Limb (tissue), 2 donors: ENCODE results near the gene CA12.

Experiments
- DNase-seq, 2 donors: peaks; one replicate each; pipeline ENCODE4 v3.0.0-alpha.2; 2016; ENCODE audit errors: extremely low spot score in 2 of 2

CA12 gene

DNA sequence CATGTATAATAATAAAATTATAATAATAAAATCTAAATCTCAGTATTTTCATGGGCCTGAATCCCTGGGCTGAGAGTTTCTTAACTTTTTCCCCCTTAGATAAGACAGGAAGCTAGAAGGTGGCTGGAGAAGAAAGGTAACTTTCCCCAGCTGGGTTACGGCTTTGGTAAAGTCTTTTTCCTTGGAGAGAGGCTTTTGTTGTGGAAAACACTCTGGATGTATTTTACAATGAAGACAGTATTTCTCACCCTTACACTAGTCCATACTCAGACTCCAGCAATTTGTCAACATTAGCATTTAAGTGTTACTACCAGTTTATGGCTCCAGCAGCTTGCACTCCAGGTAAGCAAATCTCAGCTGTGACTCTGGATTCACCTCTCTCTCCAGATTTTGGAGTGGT, 69.4 kb downstream of the CA12 start:
- DNase-seq, result no peak

DNA sequence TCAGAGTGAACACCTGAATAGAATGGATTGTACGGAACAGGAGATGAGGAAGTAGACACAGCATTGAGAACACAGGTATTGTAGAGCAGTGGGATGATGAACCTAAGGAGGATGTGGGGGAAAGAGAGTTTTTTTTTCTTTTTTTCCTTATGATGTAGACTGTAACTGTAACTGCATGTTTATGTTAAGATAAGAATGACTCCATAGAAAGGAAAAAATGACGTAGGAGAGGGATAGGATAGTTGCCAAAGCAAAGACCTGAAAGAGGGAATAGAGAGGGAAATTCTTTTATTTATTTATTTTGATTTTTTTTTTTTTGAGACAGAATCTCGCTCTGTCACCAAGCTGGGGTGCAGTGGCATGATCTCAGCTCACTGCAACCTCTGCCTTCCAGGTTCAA, 71.0 kb downstream of the CA12 start:
- no peak for DNase-seq

DNA sequence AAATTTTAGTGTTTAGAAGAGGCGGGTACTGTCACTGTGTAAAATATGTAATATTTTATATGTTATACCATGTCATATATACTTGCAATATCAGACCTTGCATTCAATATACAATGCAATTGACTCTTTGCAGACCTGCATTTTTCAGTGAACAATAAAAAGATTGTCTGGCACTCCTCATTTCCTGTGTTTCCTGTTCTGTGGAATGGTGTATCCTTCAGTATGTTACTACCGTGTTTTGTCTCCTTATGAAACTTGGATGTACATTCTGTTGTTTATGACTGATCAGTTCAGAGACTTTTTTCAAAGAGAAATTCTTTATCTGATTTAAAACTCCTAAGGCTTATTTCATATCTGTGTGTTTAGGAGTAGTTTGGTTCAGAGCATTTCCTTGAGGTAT, 72.7 kb downstream of the CA12 start:
- DNase-seq, result no peak

DNA sequence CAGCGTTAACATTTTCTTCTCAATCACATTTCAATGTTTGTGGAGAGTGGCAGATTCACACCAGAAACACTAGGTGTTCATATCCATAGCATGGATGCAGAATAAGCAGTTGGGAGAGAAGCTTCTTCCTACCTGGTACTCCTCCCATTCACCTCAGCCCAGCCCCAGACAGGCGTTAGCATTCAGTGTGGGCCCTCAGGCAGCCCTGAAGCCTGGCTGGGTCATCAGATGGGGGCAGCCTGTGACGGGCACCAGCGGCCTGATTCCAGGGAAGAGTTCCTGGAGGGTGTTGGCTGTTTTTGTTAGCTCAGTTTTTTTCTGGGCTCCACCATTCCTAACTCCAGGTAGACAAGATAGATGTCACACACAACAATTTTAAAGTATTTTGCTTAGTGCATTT, 73.2 kb downstream of the CA12 start:
- no peak for DNase-seq

DNA sequence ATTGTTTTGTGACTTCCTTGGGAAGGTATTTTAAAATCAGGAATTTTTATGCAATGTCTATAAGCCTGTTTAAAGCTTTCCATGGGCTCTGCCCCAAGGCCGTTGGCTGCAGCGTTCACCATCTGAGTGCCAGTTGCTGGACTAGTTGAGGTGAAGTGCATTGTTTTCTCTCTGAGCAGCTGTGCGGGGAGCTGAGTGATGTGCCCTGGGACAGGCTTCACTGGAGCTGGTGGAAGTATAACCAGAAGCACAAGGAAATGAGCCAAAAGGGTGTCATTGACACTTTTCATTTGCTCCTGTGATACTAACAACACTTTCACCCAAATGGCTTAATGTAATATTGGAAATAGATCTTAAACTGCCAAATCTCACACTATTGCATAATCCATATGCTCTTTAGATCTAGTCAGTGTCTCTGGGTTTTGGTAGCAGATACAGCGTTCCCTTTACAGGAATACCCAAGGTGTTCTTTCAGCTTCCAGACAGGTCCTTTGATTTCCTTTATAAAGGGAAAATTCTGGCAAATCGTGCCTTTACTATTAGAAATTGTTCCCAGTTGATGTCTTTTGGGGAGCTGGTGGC, 75.1 kb downstream of the CA12 start:
- no peak for DNase-seq

DNA sequence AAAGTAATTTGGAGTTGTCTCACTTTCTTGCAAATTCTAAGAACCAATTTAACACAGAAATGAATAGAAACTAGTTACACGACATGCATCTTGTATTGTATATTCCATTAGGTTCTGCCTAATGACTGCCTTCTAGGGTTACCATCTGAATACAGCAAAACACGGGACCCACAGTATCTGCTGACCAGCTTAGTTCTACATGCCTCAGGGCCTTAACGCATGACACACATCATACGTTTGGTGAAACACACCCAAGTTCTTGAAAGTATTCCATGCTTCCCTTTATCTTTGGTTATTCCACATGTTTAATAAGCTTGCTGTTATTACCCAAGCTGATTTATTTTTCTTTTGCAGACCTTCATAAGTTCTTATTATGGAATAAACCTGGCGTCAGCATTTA, 76.4 kb downstream of the CA12 start:
- no peak for DNase-seq

DNA sequence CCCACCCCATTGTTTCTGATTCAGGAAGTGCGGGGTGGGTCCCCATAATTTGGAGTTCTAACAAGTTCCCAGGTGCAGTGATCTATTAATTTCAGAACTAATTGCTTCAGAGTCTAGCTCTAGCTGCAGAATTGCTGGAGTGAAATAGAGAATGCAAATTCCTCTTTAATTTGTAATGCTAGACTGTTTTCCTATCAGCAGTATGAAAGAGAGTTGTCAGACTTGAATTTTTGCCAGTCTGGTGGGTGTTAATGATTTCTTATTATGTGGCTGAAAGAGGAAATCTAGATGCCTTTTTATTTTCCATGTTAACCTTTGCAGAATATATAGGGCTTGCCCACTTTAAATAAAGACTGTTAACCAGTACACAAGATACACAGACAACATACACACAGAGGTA, 80.6 kb downstream of the CA12 start:
- no peak for DNase-seq

DNA sequence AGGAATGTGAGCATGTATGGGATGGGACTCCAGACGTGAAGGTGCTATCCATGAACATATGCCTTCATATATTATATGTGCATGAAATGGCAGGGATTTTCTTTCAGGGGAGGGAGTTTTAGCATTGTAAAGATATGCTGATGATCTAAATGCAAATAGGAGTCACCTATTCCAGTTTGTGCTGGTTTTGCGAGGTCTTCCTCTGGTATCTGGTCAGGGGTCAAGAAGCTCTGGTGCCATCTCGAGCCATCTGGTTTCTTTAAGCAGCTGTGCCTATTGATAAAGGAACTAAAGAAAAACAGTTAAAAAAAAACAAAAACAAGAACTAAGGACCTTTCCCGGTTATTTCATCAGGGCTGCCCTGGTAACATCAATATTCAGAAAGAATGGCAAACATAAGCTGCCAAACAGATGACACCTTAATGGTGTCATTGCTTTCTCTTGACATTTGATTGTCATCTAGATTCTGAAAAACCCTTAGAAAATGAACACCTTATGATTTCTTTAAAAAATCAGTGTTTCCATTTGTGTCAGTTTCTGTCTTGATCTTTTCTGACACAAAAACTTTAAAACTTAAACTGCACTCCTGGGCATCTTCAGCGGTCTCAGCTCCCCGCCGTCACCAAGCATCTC, 81.6 kb downstream of the CA12 start:
- DNase-seq, result no peak

DNA sequence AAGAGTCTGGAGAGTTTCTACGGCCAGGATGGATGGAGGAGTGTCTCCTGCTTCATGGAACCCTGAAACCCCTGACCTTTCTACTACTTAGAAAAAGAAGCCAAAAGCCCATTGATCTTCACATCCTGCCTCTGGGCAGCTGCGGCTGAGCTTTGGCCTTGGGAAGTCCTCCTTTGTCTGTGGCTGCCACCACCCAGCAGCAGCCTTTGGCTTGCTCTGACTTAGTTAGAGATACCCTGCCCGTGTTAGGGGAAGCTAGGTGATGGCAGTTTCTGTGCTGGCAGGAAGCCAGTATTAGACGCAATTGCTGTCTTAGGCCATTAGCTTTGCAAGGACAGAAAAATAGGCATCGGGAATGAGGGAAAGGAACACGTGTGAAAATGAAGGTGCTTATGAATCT, 85.5 kb downstream of the CA12 start:
- no peak for DNase-seq

DNA sequence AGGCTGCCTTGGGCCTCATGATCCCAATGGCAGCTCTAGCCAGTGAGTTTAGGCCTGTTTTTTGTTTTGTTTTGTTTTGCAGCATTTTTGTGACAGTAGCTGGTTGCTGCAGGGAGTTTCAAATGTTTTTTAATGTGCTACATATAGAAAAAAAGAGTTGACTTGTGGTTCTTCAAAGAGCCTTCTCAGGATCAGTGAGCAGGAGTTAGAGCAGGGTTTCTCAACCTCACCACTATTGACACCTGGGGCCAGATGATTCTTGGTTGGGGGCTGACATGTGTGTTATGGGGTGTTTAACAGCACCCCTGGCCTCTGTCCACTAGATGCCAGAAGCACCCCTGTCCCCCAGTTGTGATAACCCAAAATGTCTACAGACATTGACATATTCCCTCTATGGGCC, 86.3 kb downstream of the CA12 start:
- DNase-seq, result no peak

DNA sequence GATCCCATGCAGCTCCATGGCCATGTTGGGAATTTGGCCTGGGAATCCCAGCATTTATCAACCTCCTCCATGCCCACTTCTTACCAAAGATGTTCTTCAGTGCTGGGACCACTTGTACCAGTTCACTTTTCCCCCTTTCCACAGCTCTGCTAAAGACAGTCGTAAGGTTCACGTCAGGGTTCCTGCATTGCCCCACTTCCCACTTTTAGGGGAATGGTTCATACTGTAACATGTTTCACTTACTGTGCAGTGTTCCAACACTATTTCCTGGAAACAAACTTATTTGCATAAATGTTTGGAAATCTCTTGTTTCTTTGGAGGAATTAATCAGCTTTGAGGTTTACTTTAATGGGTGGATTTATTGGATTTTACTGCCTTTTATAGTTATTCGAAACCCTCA, 87.3 kb downstream of the CA12 start:
- no peak for DNase-seq

DNA sequence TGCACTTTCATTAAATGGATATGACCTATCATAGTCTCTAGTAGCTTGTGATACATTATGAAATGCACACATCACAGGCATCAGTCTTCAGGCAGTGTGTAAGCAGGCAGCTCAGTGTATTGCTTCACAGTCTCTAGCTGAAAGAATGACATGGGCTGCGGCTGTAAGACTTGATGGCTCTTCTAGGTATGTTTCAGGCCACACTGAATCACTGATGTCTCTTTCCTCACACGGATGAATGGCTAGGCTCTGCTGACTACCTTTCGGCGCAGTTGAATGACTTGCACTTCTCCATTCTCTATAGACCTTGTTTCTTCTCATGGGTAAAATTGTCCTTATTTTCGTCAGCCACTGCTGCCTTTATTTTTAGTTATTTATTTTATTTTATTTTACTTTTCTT, 88.9 kb downstream of the CA12 start:
- no peak for DNase-seq

DNA sequence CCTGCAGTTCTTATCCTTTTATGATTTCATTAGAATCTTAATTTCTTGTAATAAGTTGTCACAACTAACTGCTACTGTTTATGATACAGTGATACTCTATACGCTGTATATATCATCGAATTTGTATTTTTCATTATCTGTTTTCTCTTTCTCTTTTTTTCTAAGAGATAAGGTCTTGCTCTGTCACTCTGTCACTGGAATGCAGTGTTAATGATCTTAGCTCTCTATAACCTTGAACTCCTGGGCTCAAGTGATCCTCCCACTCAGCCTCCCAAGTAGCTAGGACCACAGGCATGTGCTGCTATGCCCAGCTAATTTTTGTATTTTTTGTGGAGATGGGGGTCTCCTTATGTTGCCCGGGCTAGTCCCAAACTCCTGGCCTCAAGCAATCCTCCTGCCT, 89.4 kb downstream of the CA12 start:
- no peak for DNase-seq

DNA sequence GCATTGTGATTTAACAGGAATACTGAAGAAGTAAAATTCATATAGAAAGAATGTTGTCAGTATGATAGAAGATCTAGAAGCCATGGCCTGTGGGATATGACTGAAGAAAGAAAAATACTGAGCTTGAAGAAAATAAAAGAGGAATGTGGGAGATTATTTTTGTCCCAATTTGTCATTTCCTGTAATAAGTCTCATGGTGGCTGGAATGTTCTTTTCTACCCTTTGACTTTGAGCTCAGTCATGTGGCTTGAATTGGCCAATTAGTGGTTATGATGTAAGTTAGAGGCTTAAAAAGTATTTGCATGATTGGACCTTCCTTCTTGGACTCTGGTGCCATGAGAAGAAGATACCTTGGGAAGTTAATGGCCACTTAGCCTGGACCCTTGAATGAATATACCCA, 90.1 kb downstream of the CA12 start:
- no peak for DNase-seq

DNA sequence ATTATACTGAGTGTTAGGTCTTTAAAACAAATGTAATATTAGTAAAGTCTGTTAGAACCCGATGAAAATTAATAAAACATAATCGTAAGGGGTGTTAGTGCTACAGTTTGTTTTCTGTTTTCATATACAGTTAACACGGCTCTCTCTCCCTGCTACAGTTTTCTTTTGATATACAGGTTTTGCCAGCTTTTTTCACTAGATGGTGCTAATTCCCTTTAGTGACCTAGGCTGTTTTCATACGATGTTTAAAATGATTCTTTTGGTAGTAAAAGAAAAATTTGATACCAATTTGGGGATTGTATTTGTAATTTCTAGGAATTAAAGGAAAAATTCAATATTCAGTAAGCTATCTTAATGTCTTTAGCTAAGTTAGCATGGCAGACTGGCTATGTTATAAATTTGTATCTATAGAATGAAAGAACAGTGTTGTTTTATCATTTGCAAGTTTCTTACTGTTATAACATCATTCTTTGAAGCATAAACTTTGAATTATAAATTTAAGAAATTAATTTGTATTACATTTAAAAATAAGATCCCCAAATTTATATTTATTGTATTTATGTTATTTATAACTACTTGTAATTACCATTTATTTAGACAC, 92.8 kb downstream of the CA12 start:
- peak in 1 of 2 donors; percentile 82 for DNase-seq

DNA sequence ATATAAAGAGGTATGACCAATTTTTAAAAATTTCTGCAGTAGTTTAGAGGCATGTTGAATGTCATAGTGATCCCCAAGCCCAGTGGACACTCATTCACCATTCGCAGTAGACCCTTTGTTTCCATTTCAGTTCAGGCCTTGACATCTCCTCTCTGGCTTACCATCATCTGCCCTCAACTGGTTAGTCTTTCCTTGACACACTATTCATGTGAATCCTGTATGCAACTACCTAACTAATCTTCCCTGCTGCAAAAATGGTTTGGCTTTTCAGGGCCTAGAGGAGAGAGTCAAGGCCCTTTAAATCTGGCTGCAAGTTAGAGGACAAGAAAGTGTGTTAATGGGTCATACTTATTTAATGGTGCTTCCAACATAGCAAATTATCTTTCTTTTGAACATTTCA, 93.3 kb downstream of the CA12 start:
- DNase-seq, result no peak

DNA sequence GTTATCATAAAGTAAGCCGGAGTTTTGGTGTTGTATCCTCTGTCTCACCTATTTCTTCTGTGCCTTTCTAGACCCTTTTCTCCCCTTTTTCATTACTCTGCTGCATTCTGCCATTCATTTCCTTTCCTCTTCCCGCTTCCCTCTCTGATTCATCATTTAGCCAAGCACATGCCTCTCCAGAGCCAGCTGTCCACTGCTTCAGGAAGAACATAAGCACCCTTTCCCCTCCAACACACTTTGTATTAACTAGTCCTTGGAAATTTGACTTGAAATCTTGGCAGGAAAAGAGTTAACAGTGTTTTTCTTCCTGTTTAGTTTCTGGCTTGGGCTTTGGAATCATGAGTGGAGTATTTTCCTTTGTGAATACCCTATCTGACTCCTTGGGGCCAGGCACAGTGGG, 94.5 kb downstream of the CA12 start:
- no peak for DNase-seq

DNA sequence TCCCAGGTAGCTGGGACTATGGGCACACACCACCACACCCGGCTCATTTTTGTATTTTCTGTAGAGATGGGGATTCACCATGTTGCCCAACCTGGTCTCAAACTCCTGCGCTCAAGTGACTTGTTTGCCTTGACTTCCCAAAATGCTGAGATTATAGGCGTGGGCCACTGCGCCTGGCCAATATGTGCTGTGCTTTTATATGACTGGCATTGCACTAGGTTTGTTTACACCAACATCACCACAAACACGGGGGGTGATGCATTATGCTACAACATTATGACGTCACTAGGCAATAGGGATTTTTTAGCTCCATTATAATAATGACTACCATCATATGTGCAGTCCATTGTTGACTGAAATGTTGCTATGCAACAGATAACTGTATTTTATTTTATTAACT, 97.3 kb downstream of the CA12 start:
- no peak for DNase-seq

DNA sequence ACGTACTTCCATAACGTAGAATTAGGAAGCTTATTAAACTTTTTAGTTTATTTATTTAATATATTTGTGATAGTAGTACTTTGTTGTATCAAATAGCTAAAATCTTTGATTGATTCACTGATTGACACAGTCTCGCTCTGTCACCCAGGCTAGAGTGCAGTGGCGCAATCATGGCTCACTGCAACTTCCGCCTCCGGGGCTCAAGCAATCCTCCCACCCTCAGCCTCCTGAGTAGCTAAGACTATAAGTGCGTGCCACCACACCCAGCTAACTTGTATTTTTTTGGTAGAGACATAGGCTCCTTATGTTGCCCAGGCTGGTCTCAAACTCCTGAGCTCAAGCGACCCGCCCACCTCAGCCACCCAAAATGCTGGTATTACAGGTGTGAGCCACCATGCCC, 98.5 kb downstream of the CA12 start:
- DNase-seq, result no peak

DNA sequence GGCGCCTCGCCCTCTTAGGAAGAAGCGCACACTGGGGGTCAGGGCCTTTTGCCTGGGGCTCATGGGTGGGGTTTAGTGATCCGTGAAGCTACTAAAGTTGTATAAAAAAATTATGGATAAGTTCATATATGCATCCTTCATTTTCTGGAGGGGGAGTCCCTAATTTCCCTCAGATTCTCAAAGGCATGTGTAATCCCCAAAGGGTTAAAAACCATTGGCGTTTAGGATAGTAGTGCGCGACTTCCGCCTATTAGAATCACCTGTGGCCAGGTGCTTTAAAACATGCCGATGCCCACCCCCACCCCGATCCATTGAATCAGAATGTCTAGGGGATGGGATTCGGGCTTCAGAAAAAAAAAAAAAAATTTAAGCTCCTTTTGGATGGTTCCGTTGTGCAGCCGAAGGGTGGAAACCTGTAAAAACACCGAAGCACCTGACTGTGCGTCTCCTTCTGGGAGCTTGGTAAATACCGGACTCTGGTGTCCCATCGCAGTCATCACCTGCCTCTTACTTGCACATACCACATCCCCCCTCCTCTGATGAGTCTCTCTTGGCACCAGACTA, 103.7 kb downstream of the CA12 start:
- peak in 1 of 2 donors; percentile 34 for DNase-seq

DNA sequence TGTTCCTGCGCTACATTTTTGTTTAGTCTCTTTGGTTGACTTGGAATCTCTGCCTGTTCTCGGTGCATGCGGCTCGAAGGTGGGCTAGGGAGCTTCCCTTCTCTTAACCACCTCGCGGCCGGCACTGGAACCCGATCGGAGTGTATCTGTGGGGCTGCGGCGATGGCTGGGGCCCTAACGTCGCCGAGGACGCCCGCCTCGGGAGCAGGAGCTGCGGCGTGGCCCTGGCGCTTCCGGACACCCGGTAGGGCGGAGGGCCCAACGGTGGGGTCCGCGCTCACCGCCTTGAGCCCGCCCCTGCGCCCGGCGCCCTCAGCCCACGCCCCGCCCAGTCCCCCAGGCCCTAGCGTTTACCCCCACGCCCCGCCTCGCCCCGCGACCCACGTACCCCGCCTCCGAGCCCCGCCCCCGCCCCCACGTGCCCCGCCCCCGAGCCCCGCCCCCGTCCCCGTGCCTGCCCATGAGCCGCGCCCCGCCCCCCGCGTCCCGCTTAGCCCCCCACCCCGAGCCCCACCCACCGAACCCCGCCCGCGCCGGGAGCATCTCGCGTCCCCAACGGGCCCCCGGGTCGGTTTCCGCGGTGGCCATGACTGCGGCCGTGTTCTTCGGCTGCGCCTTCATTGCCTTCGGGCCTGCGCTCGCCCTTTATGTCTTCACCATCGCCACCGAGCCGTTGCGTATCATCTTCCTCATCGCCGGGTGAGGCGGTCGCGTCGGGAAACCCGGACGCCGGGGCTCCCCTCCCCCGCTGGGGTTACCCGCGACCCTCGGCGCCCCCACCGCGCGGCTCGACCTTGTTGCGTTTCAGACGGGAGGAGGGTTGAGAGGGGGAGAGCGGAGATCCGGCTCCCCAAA, 104.4 kb downstream of the CA12 start, which contains the start of gene APH1B:
APH1B (plus strand) TSS at position 568 of the 855 bp plus-strand sequence; CDS start at position 587, 19 bp downstream.
- DNase-seq, result peak; percentile 77 to 94
